ENCODE data around the gene MED6.

- TF ChIP-seq CTCF (IDR thresholded peaks at IDR 0.05) = no peak
- TF ChIP-seq POLR2AphosphoS5 (IDR thresholded peaks at IDR 0.05; ENCODE audit: low read depth, low read length) = no peak
These were observed 41.3 kb upstream of the MED6 start, which contains the start of gene TTC9 for GRCh38 chr14:70641548-70642302.

Measured in Panc1 (cell line).